Head of caudate nucleus (tissue), 42 donors: ENCODE data around the gene PCDHA1.
"Not testable (repeated sequence)": the region's sequence is repeated elsewhere in the genome, so short reads cannot be mapped to it uniquely, and the experiment has no call there.

Source experiments
- DNase-seq, 42 donors: peaks; one replicate each; pipeline versions ENCODE4 v3.0.0 to v3.0.0-alpha.2; 2020 to 2021; ENCODE audit warnings: mixed read lengths in 7 of 42
- intact Hi-C: fragments of 100-400 bp; cut with DNase I; formaldehyde crosslinking; loops from one replicate; pipeline ENCODE4 v1.15.0; 2022

Gene PCDHA1

GRCh38 chr5:140806834-140807775 is 21.2 kb downstream of the PCDHA1 start, which contains the start of gene PCDHA4:
PCDHA4 (plus strand) TSS chr5:140807068.
- DNase-seq = peak in 40 of 42 donors; percentile 32 to 88 (median 66)
- intact Hi-C loops = no loop called here

- intact Hi-C loops = not testable (repeated sequence)
These were observed 22.4 kb downstream of the PCDHA1 start for GRCh38 chr5:140808241-140808888.

GRCh38 chr5:140808889-140809291 is 22.9 kb downstream of the PCDHA1 start:
- no peak for DNase-seq
- intact Hi-C loops = no loop called here

More at GRCh38 chr5:140808241-140808888, 22.4 kb downstream of the PCDHA1 start:
- not testable (repeated sequence) for DNase-seq

GRCh38 chr5:140821375-140822280 is 35.7 kb downstream of the PCDHA1 start, which contains the start of gene PCDHA5:
PCDHA5 (plus strand) TSS chr5:140821613.
- DNase-seq = peak in 26 of 42 donors; percentile 22 to 79 (median 49)

GRCh38 chr5:140822281-140822629 is 36.3 kb downstream of the PCDHA1 start:
- intact Hi-C loops = no loop called here
- DNase-seq = no peak

More at GRCh38 chr5:140821375-140822280, 35.7 kb downstream of the PCDHA1 start, which contains the start of gene PCDHA5:
- intact Hi-C loops = no loop called here

GRCh38 chr5:140822969-140823368 is 37.0 kb downstream of the PCDHA1 start:
- DNase-seq, intact Hi-C loops: not testable (repeated sequence)

- no peak for DNase-seq
- intact Hi-C loops = no loop called here
These were observed 37.5 kb downstream of the PCDHA1 start for GRCh38 chr5:140823475-140823874.

GRCh38 chr5:140827704-140828361 is 41.9 kb downstream of the PCDHA1 start, which contains the start of gene PCDHA6:
PCDHA6 (plus strand) TSS chr5:140827960; CDS start chr5:140828092, 132 bp downstream.
- peak in 2 of 42 donors; percentile 20 to 61 for DNase-seq
- intact Hi-C loops = no loop called here

- intact Hi-C loops = no loop called here
- peak in 1 of 42 donors; percentile 19 for DNase-seq
These were observed 42.4 kb downstream of the PCDHA1 start for GRCh38 chr5:140828362-140828737.

- intact Hi-C loops, DNase-seq: not testable (repeated sequence)
These were observed 43.9 kb downstream of the PCDHA1 start for GRCh38 chr5:140829511-140830501.

GRCh38 chr5:140833993-140834392 is 48.1 kb downstream of the PCDHA1 start, which contains the start of gene PCDHA7:
PCDHA7 (plus strand) TSS chr5:140834269; CDS start chr5:140834384, 115 bp downstream.
- DNase-seq = peak in 3 of 42 donors; percentile 34 to 63 (median 56)
- intact Hi-C loops = no loop called here

GRCh38 chr5:140834439-140835008 is 48.6 kb downstream of the PCDHA1 start:
- intact Hi-C loops, DNase-seq: not testable (repeated sequence)

- intact Hi-C loops = no loop called here
- DNase-seq = no peak
These were observed 49.9 kb downstream of the PCDHA1 start for GRCh38 chr5:140835622-140836510.

GRCh38 chr5:140840978-140841962 is 55.3 kb downstream of the PCDHA1 start, which contains the start of gene PCDHA8:
PCDHA8 (plus strand) TSS chr5:140841187; CDS start chr5:140841322, 135 bp downstream.
- intact Hi-C loops = no loop called here

More at GRCh38 chr5:140840978-140841962, 55.3 kb downstream of the PCDHA1 start, which contains the start of gene PCDHA8:
- DNase-seq = peak in 17 of 42 donors; percentile 21 to 84 (median 50)
